A673 (cell line): ENCODE data around the gene FGF12. TPM values are rescaled to one million over a fixed set of nuclear protein-coding genes. Genes with fewer than 3 reads are reported as not detected.

Experiments
- BruUV-seq: library from RNA; stranded (reverse); fragments of 400-500 nt; replicated peaks from 2 replicates; lab custom pipeline; 2021; lab: Mats Ljungman, UMichigan
- CTCF ChIA-PET: fragments of 300-600 bp; sonication (Branson Sonifier 250); formaldehyde crosslinking; loops from one replicate; lab custom pipeline; 2022; ENCODE audit warnings: antibody characterized with exemption; lab: Charles Lee
- POLR2A ChIA-PET: fragments of 300-600 bp; sonication (Branson Sonifier 250); formaldehyde crosslinking; loops from one replicate; lab custom pipeline; 2022; ENCODE audit warnings: antibody characterized with exemption; ENCODE audit not compliant: low non-redundant PET; lab: Charles Lee
- DNase-seq: peaks from one replicate; pipeline ENCODE4 v3.0.0-alpha.2; 2015; ENCODE audit warnings: low spot score
- H3K27ac ChIP-seq: fragments of 200-600 bp; sonication (generic); 2 replicates; pipeline ENCODE4 v1.5.1; 2016; ENCODE audit warnings: mixed run types, low read depth, mild to moderate bottlenecking, mixed read lengths, antibody characterized with exemption, low read length; ENCODE audit not compliant: poor library complexity, severe bottlenecking
- H3K27me3 ChIP-seq: fragments of 200-600 bp; sonication (generic); replicated peaks from 2 replicates; pipeline ENCODE4 v1.6.1; 2017; ENCODE audit warnings: mixed run types, low read depth, mild to moderate bottlenecking, mixed read lengths, antibody characterized with exemption, low read length; ENCODE audit not compliant: insufficient read depth, poor library complexity
- H3K36me3 ChIP-seq: fragments of 200-600 bp; sonication (generic); 2 replicates; pipeline ENCODE4 v1.6.1; 2016; ENCODE audit warnings: mixed run types, mild to moderate bottlenecking, mixed read lengths, antibody characterized with exemption, low read length; ENCODE audit not compliant: insufficient read depth, poor library complexity, severe bottlenecking
- H3K4me1 ChIP-seq: fragments of 200-600 bp; sonication (generic); 2 replicates; pipeline ENCODE4 v1.6.1; 2017; ENCODE audit warnings: mixed run types, mild to moderate bottlenecking, mixed read lengths, antibody characterized with exemption, low read length; ENCODE audit not compliant: insufficient read depth, poor library complexity, severe bottlenecking
- H3K4me3 ChIP-seq: fragments of 200-600 bp; sonication (generic); 2 replicates; pipeline ENCODE4 v1.5.1; 2016; ENCODE audit warnings: low read depth, mixed run types, mild to moderate bottlenecking, mixed read lengths, low read length; ENCODE audit not compliant: poor library complexity, severe bottlenecking
- H3K9me3 ChIP-seq: fragments of 200-600 bp; sonication (generic); 2 replicates; pipeline ENCODE4 v1.6.1; 2016; ENCODE audit warnings: mixed run types, low read depth, mild to moderate bottlenecking, mixed read lengths, antibody characterized with exemption, low read length; ENCODE audit not compliant: poor library complexity, severe bottlenecking
- EZH2 ChIP-seq: fragments of 200-600 bp; sonication (generic); IDR thresholded peaks from 2 replicates; pipeline ENCODE4 v1.6.1; 2017; ENCODE audit warnings: borderline replicate concordance, low read depth, mild to moderate bottlenecking, mixed read lengths, antibody characterized with exemption, low read length; ENCODE audit not compliant: poor library complexity, severe bottlenecking
- intact Hi-C: fragments of 100-400 bp; cut with micrococcal nuclease; formaldehyde crosslinking; loops from one replicate; pipeline ENCODE4 v1.10.0; 2022; ENCODE audit not compliant: unreplicated experiment
- total RNA-seq: library from RNA; stranded (reverse); gene quantifications from 2 replicates; pipeline ENCODE4 v1.2.3, GENCODE V29; 2021
- TF ChIP-seq, protein P1 (sequence below): fragments of 300-800, 200-600 bp; sonication (generic); conservative IDR thresholded peaks from 2 replicates; pipeline ENCODE4 v1.5.1; 2017; ENCODE audit warnings: low read depth, mild to moderate bottlenecking, antibody characterized with exemption, low read length, moderate library complexity, mixed read lengths

FGF12 gene
- total RNA-seq, 1 experiment from 2014 or later, result 2.3 TPM

DNA sequence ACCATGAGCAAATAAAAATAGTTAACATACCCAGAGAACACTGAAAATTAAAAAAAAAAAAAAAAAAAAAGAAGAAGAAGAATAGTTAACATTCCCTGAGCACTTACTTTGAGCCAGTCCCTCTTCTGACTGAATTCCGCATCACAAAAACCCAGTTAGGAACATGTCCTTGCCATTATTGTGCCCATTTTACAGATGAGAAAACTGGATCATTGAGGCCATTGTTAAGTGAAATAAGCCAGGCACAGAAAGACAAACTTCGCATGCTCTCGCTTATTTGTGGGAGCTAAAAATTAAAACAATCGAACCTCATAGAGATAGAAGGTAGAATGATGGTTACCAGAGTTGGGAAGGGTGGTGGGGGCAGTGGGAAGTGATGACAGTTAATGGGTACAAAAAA lies 119.5 kb downstream of the FGF12 start:
- Histone ChIP-seq H3K27ac (no peak overlapping the region), H3K9me3 (no peaks in the 10 kb centered on the region), H3K36me3 (no peaks in the 10 kb centered on the region), H3K4me1 (no peaks in the 10 kb centered on the region), H3K27me3 (peaks cover 7% of the 10 kb centered on the region), H3K4me3 (no peak overlapping the region)
- TF ChIP-seq, protein P1, sequence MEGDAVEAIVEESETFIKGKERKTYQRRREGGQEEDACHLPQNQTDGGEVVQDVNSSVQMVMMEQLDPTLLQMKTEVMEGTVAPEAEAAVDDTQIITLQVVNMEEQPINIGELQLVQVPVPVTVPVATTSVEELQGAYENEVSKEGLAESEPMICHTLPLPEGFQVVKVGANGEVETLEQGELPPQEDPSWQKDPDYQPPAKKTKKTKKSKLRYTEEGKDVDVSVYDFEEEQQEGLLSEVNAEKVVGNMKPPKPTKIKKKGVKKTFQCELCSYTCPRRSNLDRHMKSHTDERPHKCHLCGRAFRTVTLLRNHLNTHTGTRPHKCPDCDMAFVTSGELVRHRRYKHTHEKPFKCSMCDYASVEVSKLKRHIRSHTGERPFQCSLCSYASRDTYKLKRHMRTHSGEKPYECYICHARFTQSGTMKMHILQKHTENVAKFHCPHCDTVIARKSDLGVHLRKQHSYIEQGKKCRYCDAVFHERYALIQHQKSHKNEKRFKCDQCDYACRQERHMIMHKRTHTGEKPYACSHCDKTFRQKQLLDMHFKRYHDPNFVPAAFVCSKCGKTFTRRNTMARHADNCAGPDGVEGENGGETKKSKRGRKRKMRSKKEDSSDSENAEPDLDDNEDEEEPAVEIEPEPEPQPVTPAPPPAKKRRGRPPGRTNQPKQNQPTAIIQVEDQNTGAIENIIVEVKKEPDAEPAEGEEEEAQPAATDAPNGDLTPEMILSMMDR, result no peak
- no peak for TF ChIP-seq EZH2
- no TSS peak for BruUV-seq
- intact Hi-C loops, result no loop called here
- no peak for DNase-seq
- CTCF ChIA-PET, result no interaction called here
- POLR2A ChIA-PET, result no interaction called here

DNA sequence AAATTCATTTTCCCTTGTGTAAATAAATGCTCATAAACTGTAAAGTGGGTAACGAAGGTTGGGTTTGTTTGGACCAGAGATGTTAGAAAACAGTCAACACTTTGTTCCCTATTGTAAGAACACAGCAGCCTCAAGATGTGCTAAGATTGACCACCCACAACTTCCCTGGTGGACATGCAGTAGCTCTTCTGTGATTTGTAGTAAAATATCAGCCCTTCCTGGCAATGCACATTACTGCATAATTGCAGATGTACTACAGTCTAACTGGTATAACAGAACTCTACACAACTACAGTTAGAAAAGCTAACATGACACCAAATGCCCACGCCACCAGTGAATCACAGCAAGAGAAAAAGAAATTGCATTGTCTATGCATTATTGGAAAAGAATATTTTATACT lies 129.4 kb downstream of the FGF12 start:
- H3K36me3 ChIP-seq, result no peaks in the 10 kb centered on the region
- no peaks in the 10 kb centered on the region for H3K9me3 ChIP-seq
- CTCF ChIA-PET, result no interaction called here
- no peak overlapping the region for H3K27ac ChIP-seq
- H3K27me3 ChIP-seq, result no peaks in the 10 kb centered on the region
- no TSS peak for BruUV-seq
- POLR2A ChIA-PET, result no interaction called here
- intact Hi-C loops, result no loop called here
- H3K4me3 ChIP-seq, result no peak overlapping the region
- TF ChIP-seq, protein P1, result no peak
- TF ChIP-seq EZH2, result no peak
- no peaks in the 10 kb centered on the region for H3K4me1 ChIP-seq
- no peak for DNase-seq

DNA sequence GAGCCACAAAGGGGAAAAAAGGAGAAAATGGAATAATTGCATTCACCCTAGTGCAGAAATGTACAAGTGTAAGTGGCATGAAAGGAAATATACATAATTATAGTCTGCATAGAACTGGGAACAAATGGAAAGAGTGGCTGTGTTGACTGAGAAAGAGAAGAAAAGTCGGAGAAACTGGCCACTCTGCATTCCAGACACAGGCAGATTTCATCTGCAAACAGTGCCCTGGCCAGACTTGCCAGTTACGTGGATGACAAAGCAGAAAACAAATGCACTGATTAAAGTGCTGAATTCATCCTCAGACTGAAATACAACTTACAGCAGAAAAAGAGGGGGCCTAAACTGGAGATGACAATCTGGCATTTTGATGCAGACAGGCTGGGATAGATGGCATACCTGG lies 129.8 kb downstream of the FGF12 start:
- ChIA-PET POLR2A (no interaction called here), CTCF (no interaction called here)
- BruUV-seq, result no TSS peak
- Histone ChIP-seq H3K27ac (no peak overlapping the region), H3K4me3 (no peak overlapping the region), H3K27me3 (no peaks in the 10 kb centered on the region), H3K36me3 (no peaks in the 10 kb centered on the region), H3K9me3 (no peaks in the 10 kb centered on the region), H3K4me1 (no peaks in the 10 kb centered on the region)
- intact Hi-C loops, result no loop called here
- no peak for TF ChIP-seq EZH2
- no peak for DNase-seq

DNA sequence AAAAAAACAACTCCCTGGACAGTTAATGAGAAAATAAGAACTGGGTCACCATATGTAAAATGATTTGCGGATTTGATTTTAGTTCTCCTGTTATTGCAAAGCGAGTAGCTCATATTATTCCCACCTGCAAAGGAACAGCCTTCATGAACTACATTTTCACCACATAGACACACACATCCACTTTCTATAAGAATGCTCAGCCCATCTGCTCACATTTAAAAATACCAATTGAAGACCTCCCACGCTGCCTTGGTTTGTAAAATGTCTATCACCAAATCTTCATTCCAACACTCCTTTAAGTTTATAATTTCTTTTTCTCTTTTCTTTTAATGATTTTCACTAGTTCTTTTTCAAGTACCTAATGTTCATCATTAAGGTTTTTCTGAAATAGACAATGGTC lies 148.6 kb downstream of the FGF12 start:
- Histone ChIP-seq H3K4me3 (no peak overlapping the region), H3K36me3 (no peaks in the 10 kb centered on the region), H3K27ac (no peak overlapping the region), H3K9me3 (no peaks in the 10 kb centered on the region), H3K27me3 (no peaks in the 10 kb centered on the region), H3K4me1 (no peaks in the 10 kb centered on the region)
- DNase-seq, result no peak
- ChIA-PET CTCF (no interaction called here), POLR2A (no interaction called here)
- no TSS peak for BruUV-seq
- no peak for TF ChIP-seq EZH2
- TF ChIP-seq, protein P1, result no peak
- intact Hi-C loops, result no loop called here
